OCI-LY1 (cell line): ENCODE results near the gene USH1C.

Experiments
- H2AFZ ChIP-seq: fragments of 200-600 bp; sonication (generic), shearing (Covaris generic); 2 replicates; pipeline ENCODE4 v1.6.0; 2014; ENCODE audit warnings: antibody characterized with exemption, mild to moderate bottlenecking, low read length
- H3F3A ChIP-seq: fragments of 200-600 bp; sonication (generic), shearing (Covaris generic); 2 replicates; pipeline ENCODE4 v1.6.0; 2014; ENCODE audit warnings: mild to moderate bottlenecking, antibody characterized with exemption, low read length, moderate library complexity; ENCODE audit not compliant: insufficient read depth
- H3K27ac ChIP-seq: fragments of 200-600 bp; sonication (generic); 2 replicates; pipeline ENCODE4 v1.5.1; 2014; ENCODE audit warnings: low read length, mixed run types, mild to moderate bottlenecking, low read depth; ENCODE audit not compliant: poor library complexity, severe bottlenecking
- H3K27me3 ChIP-seq: fragments of 200-600 bp; sonication (generic); 2 replicates; pipeline ENCODE4 v1.6.0; 2014; ENCODE audit warnings: antibody characterized with exemption, mild to moderate bottlenecking, low read length, moderate library complexity; ENCODE audit not compliant: insufficient read depth
- H3K36me3 ChIP-seq: fragments of 200-600 bp; sonication (generic); 2 replicates; pipeline ENCODE4 v1.6.1; 2014; ENCODE audit warnings: mild to moderate bottlenecking, antibody characterized with exemption, low read length, moderate library complexity, mixed read lengths; ENCODE audit not compliant: insufficient read depth
- H3K4me1 ChIP-seq: fragments of 200-600 bp; sonication (generic); 2 replicates; pipeline ENCODE4 v1.5.1; 2014; ENCODE audit warnings: mild to moderate bottlenecking, low read length, moderate library complexity; ENCODE audit not compliant: insufficient read depth, severe bottlenecking
- H3K4me2 ChIP-seq: fragments of 200-600 bp; sonication (generic), shearing (Covaris generic); 2 replicates; pipeline ENCODE4 v1.6.1; 2014; ENCODE audit warnings: low read length
- H3K4me3 ChIP-seq: fragments of 200-600 bp; sonication (generic); 2 replicates; pipeline ENCODE4 v1.5.1; 2014; ENCODE audit warnings: low read length, low read depth, mild to moderate bottlenecking, mixed read lengths; ENCODE audit not compliant: poor library complexity, severe bottlenecking
- H3K79me2 ChIP-seq: fragments of 200-600 bp; shearing (Covaris generic); 2 replicates; pipeline ENCODE4 v1.6.1; 2016; ENCODE audit warnings: mixed run types, low read length, mixed read lengths; ENCODE audit not compliant: insufficient read depth
- H3K9ac ChIP-seq: fragments of 200-600 bp; sonication (generic), shearing (Covaris generic); 2 replicates; pipeline ENCODE4 v1.6.1; 2014; ENCODE audit warnings: mild to moderate bottlenecking, low read length, mixed read lengths
- H3K9me2 ChIP-seq: fragments of 200-600 bp; sonication (generic), shearing (Covaris generic); 2 replicates; pipeline ENCODE4 v1.6.1; 2014; ENCODE audit warnings: low read depth, mild to moderate bottlenecking, low read length, mixed read lengths
- H3K9me3 ChIP-seq: fragments of 200-600 bp; shearing (Covaris generic); 2 replicates; pipeline ENCODE4 v1.6.1; 2014; ENCODE audit warnings: low read length, mixed read lengths
- H4K20me1 ChIP-seq: fragments of 200-600 bp; sonication (generic), shearing (Covaris generic); 2 replicates; pipeline ENCODE4 v1.6.0; 2016; ENCODE audit warnings: mild to moderate bottlenecking, low read length; ENCODE audit not compliant: insufficient read depth
- EZH2 ChIP-seq: fragments of 200-600 bp; sonication (generic), shearing (Covaris generic); IDR thresholded peaks from 2 replicates; pipeline ENCODE4 v1.8.0; 2017; ENCODE audit warnings: borderline replicate concordance, mixed run types, mild to moderate bottlenecking, antibody characterized with exemption, low read length, moderate library complexity, mixed read lengths
- TF ChIP-seq, protein P1 (sequence below): fragments of 200-600 bp; sonication (generic), shearing (Covaris generic); IDR thresholded peaks from 2 replicates; pipeline ENCODE4 v1.5.1; 2017; ENCODE audit warnings: mild to moderate bottlenecking, antibody characterized with exemption, low read length, moderate library complexity, mixed read lengths

The USH1C gene

GRCh38 chr11:17572791-17573460, 28.7 kb upstream of the USH1C start:
- Histone ChIP-seq H3K4me3 (no peak overlapping the region), H3F3A (no peaks in the 10 kb centered on the region), H3K4me2 (no peak overlapping the region), H3K9ac (no peak overlapping the region), H3K9me2 (no peaks in the 10 kb centered on the region), H4K20me1 (no peaks in the 10 kb centered on the region), H3K36me3 (no peaks in the 10 kb centered on the region), H3K4me1 (peaks cover 8% of the 10 kb centered on the region), H2AFZ (no peak overlapping the region), H3K79me2 (no peaks in the 10 kb centered on the region), H3K27me3 (no peaks in the 10 kb centered on the region), H3K9me3 (no peaks in the 10 kb centered on the region), H3K27ac (no peak overlapping the region)
- TF ChIP-seq, protein P1, sequence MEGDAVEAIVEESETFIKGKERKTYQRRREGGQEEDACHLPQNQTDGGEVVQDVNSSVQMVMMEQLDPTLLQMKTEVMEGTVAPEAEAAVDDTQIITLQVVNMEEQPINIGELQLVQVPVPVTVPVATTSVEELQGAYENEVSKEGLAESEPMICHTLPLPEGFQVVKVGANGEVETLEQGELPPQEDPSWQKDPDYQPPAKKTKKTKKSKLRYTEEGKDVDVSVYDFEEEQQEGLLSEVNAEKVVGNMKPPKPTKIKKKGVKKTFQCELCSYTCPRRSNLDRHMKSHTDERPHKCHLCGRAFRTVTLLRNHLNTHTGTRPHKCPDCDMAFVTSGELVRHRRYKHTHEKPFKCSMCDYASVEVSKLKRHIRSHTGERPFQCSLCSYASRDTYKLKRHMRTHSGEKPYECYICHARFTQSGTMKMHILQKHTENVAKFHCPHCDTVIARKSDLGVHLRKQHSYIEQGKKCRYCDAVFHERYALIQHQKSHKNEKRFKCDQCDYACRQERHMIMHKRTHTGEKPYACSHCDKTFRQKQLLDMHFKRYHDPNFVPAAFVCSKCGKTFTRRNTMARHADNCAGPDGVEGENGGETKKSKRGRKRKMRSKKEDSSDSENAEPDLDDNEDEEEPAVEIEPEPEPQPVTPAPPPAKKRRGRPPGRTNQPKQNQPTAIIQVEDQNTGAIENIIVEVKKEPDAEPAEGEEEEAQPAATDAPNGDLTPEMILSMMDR: no peak
- TF ChIP-seq EZH2: no peak

- TF ChIP-seq, protein P1: no peak
- no peak for TF ChIP-seq EZH2
- no peak overlapping the region for H3K27ac ChIP-seq
- H3K4me1 ChIP-seq: peaks cover 8% of the 10 kb centered on the region
- H4K20me1 ChIP-seq: no peaks in the 10 kb centered on the region
- H3K36me3 ChIP-seq: no peaks in the 10 kb centered on the region
- H3K4me3 ChIP-seq: no peak overlapping the region
- H3K27me3 ChIP-seq: no peaks in the 10 kb centered on the region
- H3K79me2 ChIP-seq: no peaks in the 10 kb centered on the region
- no peaks in the 10 kb centered on the region for H3K9me3 ChIP-seq
- no peaks in the 10 kb centered on the region for H3K9me2 ChIP-seq
- no peak overlapping the region for H2AFZ ChIP-seq
- H3K9ac ChIP-seq: no peak overlapping the region
- H3K4me2 ChIP-seq: no peak overlapping the region
- no peaks in the 10 kb centered on the region for H3F3A ChIP-seq
These were observed 28.1 kb upstream of the USH1C start for GRCh38 chr11:17572359-17572690.

- Histone ChIP-seq H3K79me2 (no peaks in the 10 kb centered on the region), H3K27ac (no peak overlapping the region), H3K4me1 (peaks cover 8% of the 10 kb centered on the region), H4K20me1 (no peaks in the 10 kb centered on the region), H3K27me3 (no peaks in the 10 kb centered on the region), H3K36me3 (no peaks in the 10 kb centered on the region), H3F3A (no peaks in the 10 kb centered on the region), H3K9me2 (no peaks in the 10 kb centered on the region), H3K9ac (no peak overlapping the region), H2AFZ (no peak overlapping the region), H3K4me3 (no peak overlapping the region), H3K4me2 (no peak overlapping the region), H3K9me3 (no peaks in the 10 kb centered on the region)
- TF ChIP-seq EZH2: no peak
- TF ChIP-seq, protein P1: no peak
These were observed 27.5 kb upstream of the USH1C start for GRCh38 chr11:17571431-17572358.
